GM23338 (cell line): Measurements from ENCODE around the gene SMAGP.

Source experiments
- EZH2 ChIP-seq: fragments of 200-600 bp; sonication (generic); IDR thresholded peaks from one replicate; pipeline ENCODE4 v1.8.0; 2017; ENCODE audit warnings: antibody characterized with exemption, mild to moderate bottlenecking, low read depth; ENCODE audit not compliant: unreplicated experiment
- EZH2phosphoT487 ChIP-seq: fragments of 200-600 bp; sonication (generic); IDR thresholded peaks from one replicate; pipeline ENCODE4 v1.8.1; 2018; ENCODE audit warnings: antibody characterized with exemption; ENCODE audit not compliant: unreplicated experiment
- POLR2AphosphoS5 ChIP-seq: IDR thresholded peaks from 2 replicates; pipeline ENCODE4 v1.6.1; 2016; ENCODE audit warnings: antibody characterized with exemption, low read depth
- REST ChIP-seq: IDR thresholded peaks from one replicate; pipeline ENCODE4 v1.6.1; 2018; ENCODE audit warnings: antibody characterized with exemption; ENCODE audit not compliant: unreplicated experiment
- ZNF114 ChIP-seq: fragments of 250-450 bp; sonication (Bioruptor Pico); IDR thresholded peaks from 2 replicates; pipeline ENCODE4 v1.5.0; 2020; ENCODE audit warnings: mild to moderate bottlenecking, moderate library complexity
- TF ChIP-seq, protein P1 (sequence below), 2 experiments: fragments of 200-600 bp in 1 of 2; sonication (generic) in 1 of 2; conservative IDR thresholded peaks; 2 replicates each; pipeline versions ENCODE4 v1.5.1 to v1.6.1; 2016 to 2017; ENCODE audit warnings: antibody characterized with exemption in 2 of 2, low read depth in 2 of 2, mild to moderate bottlenecking in 2 of 2, moderate library complexity in 1 of 2

DNA sequence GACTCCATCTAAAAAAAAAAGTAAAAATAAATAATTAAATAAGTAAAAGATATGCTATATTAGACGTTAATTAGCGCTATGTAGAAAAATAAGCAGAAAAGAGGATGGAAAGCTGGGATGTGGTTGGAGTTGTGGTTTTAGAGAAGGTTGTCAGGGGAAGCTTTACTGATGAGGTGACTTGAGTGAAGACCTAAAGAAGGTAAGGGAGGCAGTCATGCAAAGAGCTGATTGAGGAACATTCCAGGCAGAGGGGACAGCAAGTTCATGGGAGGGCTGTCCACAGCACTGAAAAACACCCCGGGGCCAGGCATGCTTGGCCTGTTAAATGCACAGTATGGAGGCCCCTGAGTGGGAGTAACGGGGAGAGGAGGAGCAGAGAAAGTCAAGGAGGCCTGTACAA is 15.7 kb downstream of the SMAGP start:
- TF ChIP-seq REST (no peak), EZH2 (no peak), EZH2phosphoT487 (no peak), POLR2AphosphoS5 (no peak), ZNF114 (CRISPR knock-in tag) (no peak)
- TF ChIP-seq, protein P1, sequence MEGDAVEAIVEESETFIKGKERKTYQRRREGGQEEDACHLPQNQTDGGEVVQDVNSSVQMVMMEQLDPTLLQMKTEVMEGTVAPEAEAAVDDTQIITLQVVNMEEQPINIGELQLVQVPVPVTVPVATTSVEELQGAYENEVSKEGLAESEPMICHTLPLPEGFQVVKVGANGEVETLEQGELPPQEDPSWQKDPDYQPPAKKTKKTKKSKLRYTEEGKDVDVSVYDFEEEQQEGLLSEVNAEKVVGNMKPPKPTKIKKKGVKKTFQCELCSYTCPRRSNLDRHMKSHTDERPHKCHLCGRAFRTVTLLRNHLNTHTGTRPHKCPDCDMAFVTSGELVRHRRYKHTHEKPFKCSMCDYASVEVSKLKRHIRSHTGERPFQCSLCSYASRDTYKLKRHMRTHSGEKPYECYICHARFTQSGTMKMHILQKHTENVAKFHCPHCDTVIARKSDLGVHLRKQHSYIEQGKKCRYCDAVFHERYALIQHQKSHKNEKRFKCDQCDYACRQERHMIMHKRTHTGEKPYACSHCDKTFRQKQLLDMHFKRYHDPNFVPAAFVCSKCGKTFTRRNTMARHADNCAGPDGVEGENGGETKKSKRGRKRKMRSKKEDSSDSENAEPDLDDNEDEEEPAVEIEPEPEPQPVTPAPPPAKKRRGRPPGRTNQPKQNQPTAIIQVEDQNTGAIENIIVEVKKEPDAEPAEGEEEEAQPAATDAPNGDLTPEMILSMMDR (conservative IDR thresholded peaks at IDR 0.05; ENCODE audit: low read depth in 2 of 2), result no peak
